Activated naive CD4-positive, alpha-beta T cell treated with anti-CD3 and anti-CD28 coated beads for 36 hours (primary cell): ENCODE results near the gene SYT13. TPM values are rescaled to one million over a fixed set of nuclear protein-coding genes. Genes with fewer than 3 reads are reported as not detected.
A peak's percentile ranks its signal among the peaks of the same experiment; 100 is the strongest.

Source experiments
- CTCF ChIA-PET: fragments of 350-600 bp; sonication (Branson Sonifier 250); formaldehyde crosslinking; loops from one replicate; lab custom pipeline; 2021; ENCODE audit warnings: antibody characterized with exemption; lab: Charles Lee
- DNase-seq: peaks from one replicate; pipeline ENCODE4 v3.0.0-alpha.2; 2020
- H3K27ac Mint-ChIP-seq: one replicate; pipeline ENCODE4 v1.8.0; 2021; ENCODE audit warnings: mild to moderate bottlenecking, mixed read lengths
- H3K27me3 Mint-ChIP-seq: one replicate; pipeline ENCODE4 v1.8.0; 2021; ENCODE audit warnings: low read depth, mixed read lengths
- H3K36me3 Mint-ChIP-seq: one replicate; pipeline ENCODE4 v1.8.0; 2021; ENCODE audit warnings: low read depth, mixed read lengths
- H3K4me1 Mint-ChIP-seq: one replicate; pipeline ENCODE4 v1.8.0; 2021; ENCODE audit warnings: low read depth, mixed read lengths
- H3K4me3 Mint-ChIP-seq: one replicate; pipeline ENCODE4 v1.8.0; 2021; ENCODE audit warnings: mild to moderate bottlenecking, moderate library complexity, mixed read lengths
- H3K9me3 Mint-ChIP-seq: one replicate; pipeline ENCODE4 v1.8.0; 2021; ENCODE audit warnings: mixed read lengths
- intact Hi-C: fragments of 100-400 bp; cut with micrococcal nuclease; formaldehyde crosslinking; loops from one replicate; pipeline ENCODE4 v1.15.1; 2023
- total RNA-seq, 2 experiments: library from RNA; stranded (reverse); gene quantifications; one replicate each; pipeline ENCODE4 v1.2.3, GENCODE V29; 2021

SYT13 gene
- total RNA-seq, 2 experiments from 2014 or later, result not detected

DNA sequence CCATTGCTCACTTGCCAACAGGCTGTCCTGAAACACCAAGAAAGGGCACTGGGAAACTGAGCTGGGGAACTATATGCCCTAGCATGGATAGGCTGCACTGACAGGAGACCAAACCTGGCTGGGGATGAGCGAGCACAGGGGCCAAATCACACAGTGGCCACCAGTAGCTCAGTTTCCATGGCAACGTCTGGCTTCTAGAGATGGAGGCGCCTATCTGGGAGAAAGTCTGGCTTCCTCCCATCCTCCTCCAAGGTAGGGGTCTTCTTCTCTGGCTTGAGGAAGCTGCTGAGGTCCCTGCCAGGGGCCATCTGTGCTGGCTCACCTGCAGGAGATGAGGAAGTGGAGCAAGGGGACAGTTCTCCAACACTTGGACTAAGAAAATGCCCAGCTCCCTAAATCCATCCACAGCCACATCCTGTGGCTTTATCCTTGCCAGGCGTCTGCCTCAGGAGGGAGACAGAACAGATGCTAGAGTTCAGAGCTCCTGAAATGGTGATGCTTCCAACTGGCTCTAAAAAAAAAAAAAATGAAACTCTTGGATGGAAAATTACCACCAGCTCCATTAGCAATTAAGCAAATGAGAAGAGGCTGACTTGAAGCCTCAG is 48.3 kb downstream of the SYT13 start:
- H3K27ac Mint-ChIP-seq, result no peak overlapping the region
- no peaks in the 10 kb centered on the region for H3K4me1 Mint-ChIP-seq
- H3K27me3 Mint-ChIP-seq, result peaks cover 9% of the 10 kb centered on the region
- intact Hi-C loops, result no loop called here
- H3K9me3 Mint-ChIP-seq, result peaks cover 3% of the 10 kb centered on the region
- H3K4me3 Mint-ChIP-seq, result no peak overlapping the region
- H3K36me3 Mint-ChIP-seq, result no peaks in the 10 kb centered on the region
- CTCF ChIA-PET, result interaction anchor here (0.7 to 1.0 kb wide), 2 partner anchors 22 to 134 kb away, joined by 3 to 4 read pairs; no protein-coding TSS in a partner anchor
- DNase-seq, result no peak

DNA sequence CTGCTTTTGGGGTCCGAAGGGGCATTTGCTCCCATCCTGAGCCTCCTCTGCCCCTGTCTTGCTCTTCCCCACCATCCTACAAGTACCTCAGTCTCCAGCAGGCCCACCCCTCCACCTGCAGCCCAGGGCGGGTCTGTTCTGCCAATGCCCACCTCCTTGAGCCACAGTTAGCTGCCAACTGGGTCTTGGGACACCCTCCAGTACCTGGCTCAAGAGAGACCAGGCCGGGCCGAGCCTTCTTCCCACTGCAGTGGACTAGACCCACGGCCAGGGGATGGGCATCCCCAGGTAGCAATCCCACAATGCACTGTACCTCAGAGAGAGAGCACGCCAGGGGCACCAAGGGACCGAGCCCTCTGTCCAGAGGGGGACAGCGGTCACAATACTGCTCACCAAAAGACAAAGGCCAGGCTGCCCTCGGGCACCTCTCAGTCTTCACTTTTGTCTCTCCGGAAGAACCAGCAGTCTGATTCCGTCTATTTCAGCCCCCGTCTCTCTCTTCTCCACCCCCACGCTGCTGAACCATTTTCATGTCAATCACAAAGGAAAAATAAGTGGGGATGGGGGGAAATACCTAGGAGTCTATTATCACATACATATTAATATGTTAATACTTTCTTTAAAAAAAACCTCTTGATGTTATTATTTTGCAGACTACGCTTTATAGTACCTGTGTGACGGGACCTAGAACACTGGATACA is 51.7 kb downstream of the SYT13 start:
- DNase-seq, result no peak
- H3K4me3 Mint-ChIP-seq, result no peak overlapping the region
- H3K27ac Mint-ChIP-seq, result no peak overlapping the region
- peaks cover under 1% of the 10 kb centered on the region for H3K9me3 Mint-ChIP-seq
- H3K36me3 Mint-ChIP-seq, result no peaks in the 10 kb centered on the region
- intact Hi-C loops, result no loop called here
- H3K4me1 Mint-ChIP-seq, result no peaks in the 10 kb centered on the region
- CTCF ChIA-PET, result interaction anchor here (0.8 to 2.6 kb wide), 3 partner anchors 9 to 11 kb away, joined by 3 to 8 read pairs (median 7); no protein-coding TSS in a partner anchor
- peaks cover 7% of the 10 kb centered on the region for H3K27me3 Mint-ChIP-seq

DNA sequence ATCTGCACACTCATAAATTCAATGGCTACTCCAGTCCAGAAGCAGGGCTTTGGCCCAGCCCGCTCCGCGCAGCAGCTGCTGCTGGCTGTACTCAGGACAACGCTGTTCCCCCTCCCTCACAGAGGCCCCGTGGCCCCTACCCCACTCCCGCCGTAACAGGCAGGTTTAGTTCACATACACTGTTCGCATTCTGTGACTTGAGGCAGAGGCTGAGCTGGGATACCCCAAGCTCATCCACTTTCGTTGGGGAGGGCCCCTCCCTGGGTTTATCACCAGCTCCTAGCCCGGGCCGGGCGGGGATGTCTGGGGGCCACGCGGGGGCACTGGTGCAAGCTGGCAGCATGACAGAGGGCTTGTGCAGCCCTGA is 52.4 kb downstream of the SYT13 start:
- Mint-ChIP-seq H3K9me3 (no peaks in the 10 kb centered on the region), H3K27ac (no peak overlapping the region), H3K36me3 (no peaks in the 10 kb centered on the region), H3K4me3 (no peak overlapping the region), H3K4me1 (no peaks in the 10 kb centered on the region), H3K27me3 (peaks cover 3% of the 10 kb centered on the region)
- no peak for DNase-seq
- CTCF ChIA-PET, result interaction anchor here (0.8 to 2.6 kb wide), 8 partner anchors 10 to 566 kb away, joined by 3 to 8 read pairs (median 4); no protein-coding TSS in a partner anchor
- intact Hi-C loops, result no loop called here

DNA sequence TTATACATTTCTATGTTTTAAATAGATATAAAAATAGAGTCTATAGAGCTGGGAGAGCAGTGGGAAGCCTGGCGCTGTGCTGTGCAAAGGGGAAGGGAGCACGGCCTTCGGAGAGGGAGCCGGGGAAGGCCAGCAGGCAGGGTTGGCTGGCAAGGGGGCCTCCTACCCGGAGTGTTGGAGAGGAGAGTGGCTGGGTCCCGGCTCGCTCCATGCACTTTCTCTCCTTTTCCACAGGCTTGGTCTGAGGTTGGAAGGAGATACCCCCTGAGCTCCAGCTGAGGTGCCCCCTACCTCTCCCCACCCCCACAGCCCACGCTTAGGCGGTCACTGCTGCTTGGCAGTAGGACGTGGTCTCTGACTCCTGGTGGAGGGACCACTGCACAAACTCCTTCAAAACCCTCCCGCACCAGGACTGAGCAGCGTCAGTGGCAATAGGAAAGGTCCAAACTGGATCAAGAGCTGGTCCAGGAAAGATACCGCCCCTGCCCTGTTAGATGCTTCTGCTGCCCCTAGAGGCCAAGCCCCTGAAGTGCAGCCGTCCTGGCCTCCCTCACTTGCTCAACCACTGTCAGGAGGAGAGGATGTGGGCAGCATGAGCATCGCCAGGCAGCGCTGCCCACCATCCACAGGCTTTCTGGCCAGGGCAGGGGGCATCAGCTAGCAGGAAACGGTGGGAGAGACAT is 52.9 kb downstream of the SYT13 start:
- CTCF ChIA-PET, result interaction anchor here (0.6 to 2.6 kb wide), 10 partner anchors 10 to 566 kb away, joined by 3 to 8 read pairs (median 4); no protein-coding TSS in a partner anchor
- Mint-ChIP-seq H3K27ac (no peak overlapping the region), H3K4me1 (no peaks in the 10 kb centered on the region), H3K4me3 (no peak overlapping the region), H3K9me3 (no peaks in the 10 kb centered on the region), H3K27me3 (peaks cover 3% of the 10 kb centered on the region), H3K36me3 (no peaks in the 10 kb centered on the region)
- intact Hi-C loops, result no loop called here
- DNase-seq, result peak; percentile 72

DNA sequence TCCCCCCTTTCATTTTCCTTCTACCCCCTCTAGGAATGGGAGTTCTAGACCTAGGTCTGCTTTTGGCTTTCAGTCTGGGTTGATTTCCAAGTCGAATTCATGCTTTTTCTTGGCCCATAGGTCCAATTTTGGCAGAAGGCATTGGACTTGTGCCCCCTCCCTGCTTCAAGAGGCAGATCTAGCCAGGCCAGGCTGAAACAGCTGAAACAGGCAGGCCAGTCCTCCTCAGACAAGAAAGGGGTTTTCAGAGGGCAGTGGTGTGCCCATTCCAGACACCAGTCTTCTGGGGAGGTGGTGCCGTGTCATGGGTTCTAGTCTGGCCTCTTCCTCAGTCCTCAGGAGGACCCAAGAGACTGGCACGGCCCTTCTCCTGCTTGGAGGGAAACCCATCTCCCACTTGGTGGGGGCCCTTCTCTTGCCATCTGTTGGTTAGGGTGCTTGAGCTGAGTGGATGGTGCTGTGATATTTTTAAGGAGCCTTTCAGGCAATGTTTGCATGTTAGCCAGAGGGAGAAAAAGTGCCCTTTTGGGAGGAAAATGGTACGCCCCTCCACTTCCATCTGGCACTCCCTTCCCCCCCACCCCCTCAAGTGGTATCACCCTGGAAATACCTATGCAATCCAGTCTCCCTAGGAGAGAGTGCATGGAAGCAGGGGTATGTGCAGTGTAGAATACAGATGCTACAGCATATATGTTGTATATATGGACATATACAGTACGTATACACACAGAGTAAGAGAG is 53.6 kb downstream of the SYT13 start:
- intact Hi-C loops, result no loop called here
- H3K4me1 Mint-ChIP-seq, result no peaks in the 10 kb centered on the region
- H3K27ac Mint-ChIP-seq, result no peak overlapping the region
- DNase-seq, result no peak
- peaks cover 3% of the 10 kb centered on the region for H3K27me3 Mint-ChIP-seq
- no peaks in the 10 kb centered on the region for H3K9me3 Mint-ChIP-seq
- no peak overlapping the region for H3K4me3 Mint-ChIP-seq
- CTCF ChIA-PET, result interaction anchor here (0.6 to 2.2 kb wide), 6 partner anchors 9 to 567 kb away, joined by 3 to 7 read pairs (median 4); no protein-coding TSS in a partner anchor
- no peaks in the 10 kb centered on the region for H3K36me3 Mint-ChIP-seq

DNA sequence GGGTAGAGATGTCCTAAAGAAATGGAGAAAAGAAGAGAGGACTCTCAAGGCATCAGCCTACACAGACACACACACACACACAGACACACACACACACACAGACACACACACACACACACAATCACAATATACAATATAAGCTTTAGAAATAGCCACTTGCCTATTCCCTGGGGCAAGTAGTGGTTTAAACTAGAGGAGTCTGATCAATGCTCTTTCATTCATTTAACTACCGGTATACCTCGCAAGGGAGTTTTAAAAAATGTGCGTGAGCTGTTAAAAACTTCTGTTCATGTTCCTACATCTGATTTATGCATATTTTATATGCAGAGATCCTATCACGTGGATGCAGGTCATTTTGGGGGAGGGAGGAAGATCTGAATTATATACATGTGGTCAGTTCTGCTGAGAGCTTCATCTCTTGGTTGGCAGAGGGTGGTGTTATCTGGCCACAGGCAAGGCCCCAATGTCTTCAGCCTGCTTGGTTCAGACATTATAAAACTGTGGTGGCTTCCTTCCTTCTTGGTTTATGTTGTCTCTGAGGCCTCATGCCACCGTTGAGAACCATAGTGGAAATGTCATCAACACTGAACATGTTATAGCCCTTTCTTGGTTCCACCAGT is 56.6 kb downstream of the SYT13 start:
- H3K4me3 Mint-ChIP-seq, result no peak overlapping the region
- no peaks in the 10 kb centered on the region for H3K9me3 Mint-ChIP-seq
- intact Hi-C loops, result no loop called here
- no peak overlapping the region for H3K27ac Mint-ChIP-seq
- peaks cover 6% of the 10 kb centered on the region for H3K36me3 Mint-ChIP-seq
- no peaks in the 10 kb centered on the region for H3K27me3 Mint-ChIP-seq
- no peak for DNase-seq
- CTCF ChIA-PET, result no interaction called here
- H3K4me1 Mint-ChIP-seq, result no peaks in the 10 kb centered on the region

DNA sequence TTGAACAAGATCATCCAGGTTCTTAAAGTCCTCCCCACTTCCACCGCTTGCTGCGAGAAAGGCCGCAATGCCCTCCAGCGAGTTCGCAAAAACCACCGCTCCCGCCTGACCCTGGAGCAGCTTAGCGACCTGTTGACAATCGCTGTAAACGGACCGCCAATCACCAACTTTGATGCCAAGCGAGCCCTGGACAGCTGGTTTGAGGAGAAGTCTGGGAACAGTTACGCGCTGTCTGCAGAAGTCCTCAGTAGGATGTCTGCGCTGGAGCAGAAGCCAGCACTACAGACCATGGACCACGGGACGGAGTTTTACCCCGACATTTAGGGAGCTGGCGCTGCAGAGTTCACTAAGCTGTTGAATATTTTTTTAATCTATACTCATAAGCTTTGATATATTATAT is 58.3 kb downstream of the SYT13 start:
- no peak for DNase-seq
- intact Hi-C loops, result no loop called here
- Mint-ChIP-seq H3K27me3 (no peaks in the 10 kb centered on the region), H3K4me3 (no peak overlapping the region), H3K27ac (no peak overlapping the region), H3K9me3 (no peaks in the 10 kb centered on the region), H3K36me3 (peaks cover 6% of the 10 kb centered on the region), H3K4me1 (no peaks in the 10 kb centered on the region)
- CTCF ChIA-PET, result interaction anchor here (0.9 kb wide), 1 partner anchor 11 kb away, joined by 3 read pairs; no protein-coding TSS in a partner anchor

DNA sequence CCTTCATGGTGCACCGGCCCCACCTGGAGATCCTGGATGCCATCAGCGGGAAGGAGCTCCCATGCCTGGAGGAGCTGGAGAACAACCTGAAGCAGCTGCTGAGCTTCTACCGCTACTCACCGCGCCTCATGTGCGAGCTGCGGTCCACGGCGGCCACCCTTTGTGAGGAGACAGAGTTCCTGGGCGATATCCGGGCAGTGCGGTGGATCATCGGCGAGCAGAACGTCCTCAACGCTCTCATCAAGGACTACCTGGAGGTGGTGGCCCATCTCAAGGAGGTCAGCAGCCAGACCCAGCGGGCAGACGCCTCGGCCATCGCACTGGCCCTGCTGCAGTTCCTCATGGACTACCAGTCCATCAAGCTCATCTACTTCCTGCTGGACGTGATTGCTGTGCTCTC is 59.2 kb downstream of the SYT13 start:
- peaks cover 6% of the 10 kb centered on the region for H3K36me3 Mint-ChIP-seq
- H3K4me3 Mint-ChIP-seq, result no peak overlapping the region
- no peaks in the 10 kb centered on the region for H3K9me3 Mint-ChIP-seq
- DNase-seq, result no peak
- H3K4me1 Mint-ChIP-seq, result no peaks in the 10 kb centered on the region
- H3K27me3 Mint-ChIP-seq, result no peaks in the 10 kb centered on the region
- intact Hi-C loops, result no loop called here
- CTCF ChIA-PET, result no interaction called here
- H3K27ac Mint-ChIP-seq, result no peak overlapping the region

DNA sequence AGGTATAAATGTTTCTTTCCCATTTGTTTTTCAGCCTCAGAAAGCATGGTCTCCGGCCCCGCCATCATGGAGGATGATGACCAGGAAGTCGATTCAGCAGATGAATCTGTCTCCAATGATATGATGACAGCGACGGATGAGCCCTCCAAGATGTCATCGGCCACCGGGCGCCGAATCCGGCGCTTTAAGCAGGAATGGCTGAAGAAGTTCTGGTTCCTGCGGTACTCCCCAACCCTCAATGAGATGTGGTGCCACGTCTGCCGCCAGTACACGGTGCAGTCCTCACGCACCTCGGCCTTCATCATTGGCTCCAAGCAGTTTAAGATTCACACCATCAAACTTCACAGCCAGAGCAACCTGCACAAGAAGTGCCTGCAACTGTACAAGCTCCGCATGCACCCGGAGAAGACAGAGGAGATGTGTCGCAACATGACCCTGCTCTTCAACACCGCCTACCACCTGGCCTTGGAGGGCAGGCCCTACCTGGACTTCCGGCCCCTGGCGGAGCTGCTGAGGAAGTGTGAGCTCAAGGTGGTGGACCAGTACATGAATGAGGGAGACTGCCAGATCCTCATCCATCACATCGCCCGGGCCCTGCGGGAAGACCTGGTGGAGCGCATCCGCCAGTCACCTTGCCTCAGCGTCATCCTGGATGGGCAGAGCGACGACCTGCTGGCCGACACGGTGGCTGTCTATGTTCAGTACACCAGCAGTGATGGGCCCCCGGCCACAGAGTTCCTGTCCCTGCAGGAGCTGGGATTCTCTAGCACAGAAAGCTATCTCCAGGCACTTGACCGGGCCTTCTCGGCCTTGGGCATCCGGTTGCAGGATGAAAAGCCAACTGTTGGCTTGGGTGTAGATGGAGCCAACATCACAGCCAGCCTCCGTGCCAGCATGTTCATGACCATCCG is 59.9 kb downstream of the SYT13 start:
- Mint-ChIP-seq H3K36me3 (peaks cover 6% of the 10 kb centered on the region), H3K27me3 (no peaks in the 10 kb centered on the region), H3K9me3 (no peaks in the 10 kb centered on the region), H3K27ac (no peak overlapping the region), H3K4me1 (no peaks in the 10 kb centered on the region), H3K4me3 (no peak overlapping the region)
- intact Hi-C loops, result no loop called here
- no peak for DNase-seq
- CTCF ChIA-PET, result no interaction called here

DNA sequence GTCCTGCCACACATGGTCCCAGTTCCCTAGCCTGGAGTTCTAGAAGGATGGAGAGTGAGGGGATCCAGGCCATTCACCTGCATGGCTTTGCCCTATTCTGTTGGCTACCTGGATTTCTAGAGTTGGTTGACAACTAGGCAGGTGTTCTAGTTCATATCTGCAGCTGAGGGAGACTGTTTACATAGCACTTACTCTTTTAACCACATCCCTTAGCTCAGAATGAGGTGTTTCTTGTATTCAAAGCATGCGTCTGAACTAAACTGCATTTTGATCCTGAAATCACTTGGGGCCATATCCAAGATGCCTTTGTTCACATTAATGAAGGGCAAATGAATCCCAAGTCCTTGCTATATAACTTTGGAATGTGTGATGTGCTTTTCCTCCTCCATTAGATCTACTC is 60.9 kb downstream of the SYT13 start:
- CTCF ChIA-PET, result no interaction called here
- Mint-ChIP-seq H3K9me3 (no peaks in the 10 kb centered on the region), H3K27me3 (no peaks in the 10 kb centered on the region), H3K36me3 (peaks cover 6% of the 10 kb centered on the region), H3K4me3 (no peak overlapping the region), H3K4me1 (no peaks in the 10 kb centered on the region), H3K27ac (no peak overlapping the region)
- intact Hi-C loops, result no loop called here
- no peak for DNase-seq

DNA sequence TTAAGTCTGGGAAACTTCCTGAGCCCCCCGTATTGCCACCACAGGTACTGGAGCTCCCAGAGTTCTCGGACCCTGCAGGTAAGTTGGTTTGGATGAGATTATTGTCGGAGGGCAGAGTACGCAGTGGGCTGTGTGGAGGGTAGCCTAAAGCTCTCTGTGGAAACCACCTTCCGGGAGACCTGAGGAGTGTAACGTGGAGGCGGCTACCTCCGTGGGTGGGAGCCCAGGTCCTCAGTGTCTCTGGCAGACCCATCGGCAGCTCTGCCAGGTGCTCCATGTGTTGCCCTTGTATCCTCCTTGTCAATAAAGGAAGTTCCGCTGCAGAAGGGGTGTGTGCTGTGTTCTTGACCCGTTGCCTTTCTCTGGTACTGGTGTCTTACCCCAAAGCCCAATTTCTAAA is 61.4 kb downstream of the SYT13 start:
- no peak for DNase-seq
- H3K27me3 Mint-ChIP-seq, result no peaks in the 10 kb centered on the region

More for the DNA sequence above, 61.4 kb downstream of the SYT13 start:
- intact Hi-C loops, result no loop called here
- no peaks in the 10 kb centered on the region for H3K4me1 Mint-ChIP-seq
- H3K27ac Mint-ChIP-seq, result no peak overlapping the region
- no peaks in the 10 kb centered on the region for H3K9me3 Mint-ChIP-seq
- H3K36me3 Mint-ChIP-seq, result peaks cover 6% of the 10 kb centered on the region
- H3K4me3 Mint-ChIP-seq, result no peak overlapping the region
- CTCF ChIA-PET, result interaction anchor here (0.6 kb wide), 1 partner anchor 248 kb away, joined by 3 read pairs; no protein-coding TSS in a partner anchor
